Muscle of arm (tissue), 12 donors: ENCODE measurements around the gene GPC6. TPM values are rescaled to one million over a fixed set of nuclear protein-coding genes. Genes with fewer than 3 reads are reported as not detected.
A peak's percentile ranks its signal among the peaks of the same experiment; 100 is the strongest.

Source experiments
- DNase-seq: peaks from one replicate; pipeline ENCODE4 v3.0.0-alpha.2; 2013
- polyA plus RNA-seq, 12 donors: library from polyadenylated mRNA; unstranded; fragments of 120-200 nt; gene quantifications; one replicate each; pipeline ENCODE4 v1.2.1, GENCODE V29; 2013; ENCODE audit not compliant: insufficient read length in 12 of 12

GPC6 gene
- polyA plus RNA-seq, 12 donors: 11.5 to 24.7 (median 15.3) TPM; not detected in 1

DNA sequence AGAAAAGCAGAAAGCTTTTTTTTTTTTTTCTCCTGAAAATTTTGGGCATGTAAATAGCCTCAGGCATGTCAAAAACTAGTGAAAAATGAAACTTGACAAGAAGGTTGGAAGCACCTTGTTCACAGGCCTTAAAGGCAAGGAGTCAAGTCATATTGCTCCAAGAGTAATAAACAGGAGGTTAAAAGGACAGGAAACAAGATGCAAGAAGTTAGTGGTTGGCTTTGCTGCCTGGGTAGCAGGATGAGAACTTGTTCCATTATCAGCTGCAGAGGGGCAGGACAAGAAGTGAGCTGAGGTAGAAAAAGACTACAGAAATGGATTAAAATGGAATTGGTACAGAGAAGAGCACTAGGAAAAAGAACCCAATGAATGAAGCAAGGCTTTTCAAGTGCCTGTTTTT is 1010.3 kb downstream of the GPC6 start:
- no peak for DNase-seq

DNA sequence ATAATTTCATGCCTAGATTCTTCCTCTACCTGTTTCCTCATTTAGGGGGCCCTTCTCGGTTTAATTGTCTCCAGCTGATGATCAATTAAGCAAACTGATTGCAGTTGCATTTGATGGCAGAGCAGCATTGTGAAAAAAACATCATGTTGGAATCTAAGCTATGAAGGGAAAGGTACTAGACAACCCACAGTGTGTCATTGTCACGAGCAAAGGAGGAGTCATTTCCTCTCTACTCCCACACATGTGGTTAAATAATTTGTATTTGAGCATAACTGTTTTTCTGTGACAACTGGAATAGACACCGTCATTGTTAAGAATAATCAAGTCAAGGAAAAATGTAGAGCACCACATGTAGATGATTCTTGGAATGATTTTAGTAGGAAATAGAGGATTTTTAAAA is 1012.5 kb downstream of the GPC6 start:
- DNase-seq: no peak

GRCh38 chr13:94242554-94242953 is 1015.9 kb downstream of the GPC6 start:
- no peak for DNase-seq

DNA sequence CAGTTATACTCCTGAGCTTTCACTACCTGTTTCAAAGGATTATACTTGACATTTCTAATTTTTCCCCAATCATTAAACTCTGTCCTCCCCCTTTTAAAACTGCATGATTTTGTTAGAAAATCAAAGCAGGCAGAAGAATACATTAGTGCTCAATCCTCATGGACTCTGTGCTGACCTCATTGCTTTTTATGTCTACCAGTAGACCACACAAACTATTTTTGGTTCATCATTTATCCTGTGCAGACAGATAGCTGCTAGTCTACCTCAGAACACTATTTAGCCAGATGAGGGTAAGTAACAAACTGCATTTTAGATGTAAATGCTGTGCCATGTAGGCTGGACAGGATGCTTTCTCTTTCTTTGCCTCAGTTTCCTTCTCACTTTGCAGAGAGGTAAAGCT is 1016.9 kb downstream of the GPC6 start:
- no peak for DNase-seq

GRCh38 chr13:94246495-94246894 is 1019.9 kb downstream of the GPC6 start:
- no peak for DNase-seq

DNA sequence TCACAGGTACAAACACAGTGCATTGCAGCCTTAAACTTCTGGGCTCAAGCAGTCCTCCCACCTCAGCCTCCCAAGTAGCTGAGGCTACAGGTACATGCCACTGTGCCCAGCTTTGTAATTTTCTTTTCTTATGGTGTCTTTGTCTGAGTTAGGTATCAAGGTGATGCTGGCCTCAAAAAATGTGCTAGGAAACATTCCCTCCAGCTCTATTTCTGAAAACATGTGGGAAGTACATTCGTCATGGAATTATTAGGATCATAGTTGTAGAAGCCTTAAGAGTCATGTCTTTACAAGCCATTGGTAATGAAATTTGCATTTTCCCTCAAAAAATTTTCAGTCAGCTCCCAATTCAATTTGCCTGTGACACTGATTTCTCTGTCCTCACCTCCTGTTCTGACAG is 1021.3 kb downstream of the GPC6 start:
- no peak for DNase-seq

DNA sequence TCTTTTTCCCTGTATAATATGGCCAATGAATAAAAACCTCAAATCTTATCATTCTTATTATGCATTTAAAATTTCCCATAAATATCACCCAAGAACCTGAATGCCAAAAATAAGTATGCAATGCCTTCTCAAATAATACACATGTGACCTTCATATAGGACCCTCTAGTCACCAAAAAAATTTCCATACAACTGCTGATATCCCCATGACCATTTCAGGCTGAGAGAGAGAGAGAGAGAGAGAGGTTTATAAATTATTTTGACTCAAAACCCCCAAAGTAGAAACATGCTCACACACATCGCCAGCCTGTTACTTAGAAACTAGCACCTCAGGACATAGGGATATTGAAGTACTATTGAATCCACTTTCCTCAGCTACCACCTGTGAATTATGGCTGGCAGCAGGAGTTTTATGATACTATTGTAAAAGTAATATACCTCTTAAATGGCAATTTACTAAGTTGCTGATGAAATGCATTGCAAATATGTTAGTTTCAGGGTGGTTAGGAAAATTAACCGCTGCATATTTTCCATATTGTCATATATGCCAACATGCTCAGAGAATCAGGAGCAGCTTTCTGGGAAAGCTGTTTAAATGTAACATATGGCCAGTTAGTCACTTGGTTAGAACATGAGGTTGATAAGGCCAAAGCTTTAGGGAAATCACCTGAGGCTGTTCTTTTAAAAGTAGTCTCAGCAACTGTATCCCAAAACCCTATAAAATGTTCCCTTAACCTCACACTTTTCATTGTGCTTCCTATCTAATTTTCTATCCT is 1022.0 kb downstream of the GPC6 start:
- DNase-seq: no peak

GRCh38 chr13:94249512-94249911 is 1022.9 kb downstream of the GPC6 start:
- DNase-seq: no peak

GRCh38 chr13:94251831-94252608 is 1025.4 kb downstream of the GPC6 start:
- peak; percentile 41 for DNase-seq

- DNase-seq: no peak
These were observed 1028.1 kb downstream of the GPC6 start for GRCh38 chr13:94254737-94255136.

GRCh38 chr13:94256721-94257120 is 1030.1 kb downstream of the GPC6 start:
- DNase-seq: no peak

DNA sequence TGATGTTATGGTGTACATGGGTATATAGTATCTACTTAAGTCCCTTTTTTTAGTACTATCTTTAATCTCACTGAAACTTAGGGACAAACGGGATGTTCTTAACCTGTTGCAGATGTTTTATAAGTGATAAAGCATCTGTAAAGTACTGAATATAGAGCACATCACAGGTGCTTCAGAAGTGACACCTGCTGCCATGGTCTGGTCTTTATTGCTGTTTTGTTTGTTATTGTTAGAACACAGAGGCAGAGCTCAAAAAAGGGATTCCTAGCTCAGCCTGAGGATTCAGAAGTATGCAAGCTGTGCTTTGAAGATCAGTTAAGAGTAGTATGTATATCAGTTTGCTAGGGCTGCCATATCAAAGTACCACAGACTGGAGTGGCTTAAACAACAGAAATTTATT is 1033.4 kb downstream of the GPC6 start:
- no peak for DNase-seq

DNA sequence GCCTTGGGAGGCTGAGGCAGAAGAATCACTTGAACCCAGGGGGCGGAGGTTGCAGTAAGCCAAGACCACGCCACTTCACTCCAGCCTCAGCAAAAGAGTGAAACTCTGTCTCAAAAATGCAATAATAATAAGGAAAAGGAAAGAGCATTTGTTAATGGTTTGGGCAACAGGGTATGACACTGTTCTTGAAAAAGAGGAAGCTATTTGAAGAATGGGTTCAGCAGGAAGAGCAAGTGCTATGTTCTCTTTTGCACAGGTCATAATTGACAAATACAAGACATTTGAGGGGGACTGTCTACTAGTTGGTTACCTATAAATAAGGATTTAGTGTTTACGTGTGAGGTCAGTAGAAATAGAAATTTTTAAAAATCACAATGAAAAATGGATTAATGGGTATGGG is 1034.6 kb downstream of the GPC6 start:
- DNase-seq: no peak

- no peak for DNase-seq
These were observed 1036.4 kb downstream of the GPC6 start for GRCh38 chr13:94263038-94263437.

DNA sequence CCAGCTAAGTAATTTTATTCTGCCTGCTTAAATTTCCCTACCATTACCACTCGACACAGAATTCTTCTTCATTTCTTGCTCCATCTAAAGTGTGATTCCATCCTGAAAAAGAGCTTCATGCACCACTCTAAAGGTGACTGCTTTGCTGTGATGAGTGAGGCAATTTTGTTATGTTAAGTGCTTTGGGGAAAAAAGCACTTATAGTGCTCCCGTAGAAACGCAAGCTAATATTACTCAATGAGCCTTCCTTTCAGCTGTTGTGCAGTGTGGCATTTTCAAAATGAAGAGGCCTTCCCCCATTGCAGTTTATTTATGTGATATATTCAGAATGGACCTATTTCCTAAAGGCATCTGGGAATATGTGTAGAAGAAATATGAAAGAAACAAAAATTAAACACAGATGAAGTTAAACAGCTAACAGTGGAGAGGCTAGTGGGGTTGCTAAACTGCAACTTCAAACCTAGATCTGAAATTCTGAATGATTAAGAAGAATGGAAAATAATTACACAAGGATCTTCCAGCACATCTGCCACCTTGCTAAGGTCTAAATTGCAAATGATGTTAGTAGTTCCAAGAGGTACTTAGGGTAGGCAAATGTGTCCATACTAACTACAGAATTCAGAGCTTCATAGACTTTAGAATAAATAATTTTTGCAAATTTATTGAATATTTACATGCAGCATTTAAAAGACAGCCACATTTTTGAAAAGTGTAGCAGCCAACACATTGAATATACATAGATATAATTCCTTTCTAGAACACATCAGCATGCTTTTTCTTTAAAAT is 1041.2 kb downstream of the GPC6 start:
- DNase-seq: no peak

DNA sequence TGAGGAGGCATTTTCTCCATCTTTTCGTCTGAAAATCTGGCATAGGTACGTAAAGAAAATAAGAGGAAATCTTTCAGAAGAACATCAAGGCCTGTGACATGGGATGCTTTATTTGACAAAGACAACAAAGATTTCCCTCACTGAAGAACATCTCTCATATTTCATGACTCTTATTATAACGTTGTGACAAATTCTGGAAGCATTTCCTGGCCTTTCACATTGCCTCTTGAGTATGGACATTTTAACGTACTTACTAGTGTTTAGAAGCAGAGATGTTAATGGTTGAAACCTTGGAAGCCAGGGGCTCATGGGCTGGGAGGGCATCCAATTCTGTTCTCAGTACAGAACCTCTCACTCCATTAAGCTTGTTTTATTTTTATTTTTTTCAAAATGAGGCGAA is 1042.1 kb downstream of the GPC6 start:
- DNase-seq: no peak

DNA sequence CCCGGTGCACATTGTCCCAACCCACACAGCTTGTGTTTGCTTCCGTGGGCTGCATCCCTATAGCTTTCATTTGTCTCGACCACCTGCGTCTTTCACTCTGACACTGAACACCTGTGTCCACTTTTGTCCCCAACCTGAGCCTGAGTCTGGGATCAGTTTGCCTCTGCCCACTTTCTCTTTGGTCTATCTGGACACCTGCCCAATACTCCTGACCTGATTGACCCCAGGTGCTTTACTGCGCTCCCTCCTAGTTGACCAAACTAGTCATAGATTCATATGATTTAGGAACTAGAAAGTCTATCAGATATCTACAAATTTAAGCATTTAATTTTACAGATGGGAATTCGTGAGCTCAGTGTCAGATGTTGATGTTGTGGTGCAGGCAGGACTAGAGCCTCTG is 1043.0 kb downstream of the GPC6 start:
- no peak for DNase-seq

GRCh38 chr13:94270556-94270955 is 1043.9 kb downstream of the GPC6 start:
- DNase-seq: no peak

DNA sequence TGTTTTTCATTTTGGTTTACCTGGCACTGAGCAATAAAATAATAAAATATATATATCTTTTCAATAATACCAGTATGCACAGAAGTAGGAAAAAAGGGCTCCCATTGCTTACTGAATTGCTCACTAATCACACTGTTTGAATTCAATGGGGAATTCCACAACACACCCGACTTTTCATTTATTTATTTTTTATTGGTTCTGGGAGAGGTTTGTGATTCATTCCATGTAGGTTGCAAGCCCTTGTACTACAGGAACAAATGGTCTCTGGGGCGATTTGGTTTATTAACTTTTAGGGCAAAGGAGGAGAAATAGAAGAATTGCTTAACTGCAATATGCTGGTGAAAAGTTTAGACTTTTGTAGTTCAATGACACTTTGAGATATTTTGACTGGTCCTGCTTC is 1045.4 kb downstream of the GPC6 start:
- no peak for DNase-seq

DNA sequence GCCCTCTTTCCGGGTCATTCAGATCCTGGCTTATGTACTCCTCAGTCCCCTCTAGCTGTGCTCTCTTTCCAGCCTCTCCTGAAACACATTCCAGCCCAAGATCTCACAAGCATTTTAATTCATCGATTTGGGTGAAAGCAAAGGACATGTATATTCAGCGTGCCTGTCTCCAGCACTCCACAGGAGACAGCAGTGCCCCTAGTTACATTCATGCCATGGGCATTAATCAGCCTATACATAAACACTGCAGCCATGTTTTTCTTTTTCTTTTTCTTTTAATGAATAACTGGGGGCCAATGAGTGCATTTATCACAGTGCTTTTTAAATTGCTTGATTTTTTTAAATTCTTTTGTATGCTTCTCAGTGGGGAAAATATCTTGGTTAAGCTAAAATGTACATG is 1053.7 kb downstream of the GPC6 start:
- DNase-seq: no peak

- no peak for DNase-seq
These were observed 1054.2 kb downstream of the GPC6 start for GRCh38 chr13:94280845-94281244.

- no peak for DNase-seq
These were observed 1060.0 kb downstream of the GPC6 start for GRCh38 chr13:94286581-94286980.
